ENCODE results near the gene SLC27A5. TPM values are rescaled to one million over a fixed set of nuclear protein-coding genes. Genes with fewer than 3 reads are reported as not detected.
"Not testable (repeated sequence)": the region's sequence is repeated elsewhere in the genome, so short reads cannot be mapped to it uniquely, and the experiment has no call there.

Gene SLC27A5
- polyA plus RNA-seq, 5 donors = 5.8 to 9.5 (median 7.8) TPM

GRCh38 chr19:58531034-58531840, 19.4 kb upstream of the SLC27A5 start:
- DNase-seq = no peak

GRCh38 chr19:58529405-58529804, 17.6 kb upstream of the SLC27A5 start:
- no peak for DNase-seq

- no peak for DNase-seq
These were observed 10.9 kb upstream of the SLC27A5 start for GRCh38 chr19:58522709-58523108.

- no peak for DNase-seq
These were observed 9.9 kb upstream of the SLC27A5 start for GRCh38 chr19:58521651-58522050.

- no peak for DNase-seq
These were observed 8.4 kb upstream of the SLC27A5 start for GRCh38 chr19:58520257-58520599.

GRCh38 chr19:58519355-58520256, 7.8 kb upstream of the SLC27A5 start, which contains the start of gene ZBTB45:
TSS of gene ZBTB45 (minus strand) at chr19:58519810. CDS start at chr19:58517673, 2,137 bp downstream.
- peak; percentile 91 to 94 for DNase-seq

- peak in 1 of 2 donors; percentile 63 for DNase-seq
These were observed 7.2 kb upstream of the SLC27A5 start for GRCh38 chr19:58519087-58519354.

- no peak for DNase-seq
These were observed 6.7 kb upstream of the SLC27A5 start for GRCh38 chr19:58518256-58519086.

GRCh38 chr19:58516964-58517833, 5.4 kb upstream of the SLC27A5 start:
- DNase-seq = no peak

GRCh38 chr19:58516246-58516836, 4.5 kb upstream of the SLC27A5 start:
- DNase-seq = no peak

- no peak for DNase-seq
These were observed 3.5 kb upstream of the SLC27A5 start for GRCh38 chr19:58515259-58515658.

- no peak for DNase-seq
These were observed 2.8 kb upstream of the SLC27A5 start for GRCh38 chr19:58514564-58515022.

GRCh38 chr19:58513694-58514563, 2.1 kb upstream of the SLC27A5 start:
- DNase-seq = peak; percentile 84 to 85

- DNase-seq = no peak
These were observed 1.5 kb upstream of the SLC27A5 start for GRCh38 chr19:58513213-58513693.

GRCh38 chr19:58510084-58510862, 1.5 kb downstream of the SLC27A5 start:
- no peak for DNase-seq

- DNase-seq = no peak
These were observed 2.1 kb downstream of the SLC27A5 start for GRCh38 chr19:58509731-58510083.

GRCh38 chr19:58507602-58508223, 4.1 kb downstream of the SLC27A5 start:
- not testable (repeated sequence) for DNase-seq

- no peak for DNase-seq
These were observed 11.6 kb downstream of the SLC27A5 start for GRCh38 chr19:58500242-58500641.

Measured in right lung (tissue), 5 donors.